ENCODE results near the gene GFI1. TPM values are rescaled to one million over a fixed set of nuclear protein-coding genes. Genes with fewer than 3 reads are reported as not detected.

The GFI1 gene
- total and polyA plus RNA-seq, 2 of the 8 experiments (the other 6 are each of a cell fraction or from before 2014, with no cell fraction given) = 0.08 to 0.17 TPM

DNA sequence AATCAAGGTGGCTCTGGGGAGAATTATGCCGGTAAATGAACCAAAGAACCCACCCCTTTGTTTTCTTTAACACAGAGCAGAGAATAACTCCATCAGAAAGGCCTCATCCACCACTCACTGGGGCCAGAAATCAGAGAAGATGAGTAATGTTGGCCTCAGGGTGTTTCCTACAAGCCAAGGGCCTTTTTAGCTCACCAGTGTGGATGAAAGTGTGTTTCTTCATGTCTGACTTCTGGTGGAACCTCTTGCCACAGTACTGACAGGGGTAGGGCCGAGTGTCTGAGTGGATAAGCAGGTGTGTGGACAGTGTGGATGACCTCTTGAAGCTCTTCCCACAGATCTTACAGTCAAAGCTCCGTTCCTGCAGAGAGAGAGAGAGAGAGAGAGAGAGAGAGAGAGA lies 8.3 kb downstream of the GFI1 start (continued):
- TF ChIP-seq CHD7 (IDR thresholded peaks at IDR 0.05; ENCODE audit: insufficient replicate concordance, low read length) = no peak
- TF ChIP-seq NANOG (IDR thresholded peaks at IDR 0.05; ENCODE audit: insufficient read depth, low read depth, low read length, poor library complexity, severe bottlenecking) = no peak
- TF ChIP-seq CREB1 (IDR thresholded peaks at IDR 0.05) = no peak
- TF ChIP-seq GTF2F1 (IDR thresholded peaks at IDR 0.05; ENCODE audit: borderline replicate concordance, low read depth, low read length) = no peak
- TF ChIP-seq KDM5A (IDR thresholded peaks at IDR 0.05; ENCODE audit: low read length) = no peak
- no peak for TF ChIP-seq TAF7 (optimal IDR thresholded peaks at IDR 0.05; ENCODE audit: borderline replicate concordance, low read depth, low read length)
- no peak for TF ChIP-seq EP300 (IDR thresholded peaks at IDR 0.05; ENCODE audit: borderline replicate concordance in 1 of 2, low read depth in 2 of 2, low read length in 2 of 2)
- no peak for TF ChIP-seq RNF2 (IDR thresholded peaks at IDR 0.05; ENCODE audit: borderline replicate concordance, low read depth, low read length, missing control alignments, poor library complexity, severe bottlenecking)

All from H1 (cell line).